HEK293 (cell line): ENCODE results near the gene JCHAIN.

ENCODE experiments used
- CTCF ChIA-PET: fragments of 350-600 bp; formaldehyde crosslinking; extraction: SDS; loops from one replicate; lab custom pipeline; 2021; ENCODE audit warnings: antibody characterized with exemption; lab: Yijun Ruan, JAX
- POLR2A ChIA-PET: fragments of 300-600 bp; formaldehyde crosslinking; extraction: SDS; loops from one replicate; lab custom pipeline; 2020; ENCODE audit warnings: antibody characterized with exemption, inconsistent platforms; lab: Yijun Ruan, JAX
- H3K27ac ChIP-seq: fragments of 200-500 bp; sonication (Bioruptor generic); 2 replicates; pipeline ENCODE4 v1.5.1; 2014; ENCODE audit warnings: low read depth, low read length, control low read depth, inconsistent platforms; ENCODE audit errors: extremely low read depth
- H3K36me3 ChIP-seq, 2 experiments: fragments of 200-500 bp in 1 of 2; sonication (Bioruptor generic) in 1 of 2; 1 replicate in 1 of 2; 2 replicates in 1 of 2; pipeline ENCODE4 v1.5.1; 2014 to 2017; ENCODE audit warnings: inconsistent platforms in 2 of 2, low read length in 2 of 2; ENCODE audit not compliant: control insufficient read depth in 2 of 2, insufficient read depth in 1 of 2
- H3K4me1 ChIP-seq: fragments of 200-500 bp; sonication (Bioruptor generic); 2 replicates; pipeline ENCODE4 v1.5.1; 2014; ENCODE audit warnings: mild to moderate bottlenecking, low read length, inconsistent platforms; ENCODE audit not compliant: control insufficient read depth, insufficient read depth
- H3K4me3 ChIP-seq: 2 replicates; pipeline ENCODE4 v1.5.1; 2011; ENCODE audit warnings: low read depth, mild to moderate bottlenecking, control low read depth, low read length, moderate library complexity
- H3K9me3 ChIP-seq: fragments of 200-500 bp; sonication (Bioruptor generic); 2 replicates; pipeline ENCODE4 v1.5.1; 2014; ENCODE audit warnings: low read depth, low read length, inconsistent platforms; ENCODE audit not compliant: control insufficient read depth, insufficient read depth
- GLI2 ChIP-seq: fragments of 450-650 bp; formaldehyde crosslinking; IDR thresholded peaks from 2 replicates; pipeline ENCODE4; 2017; ENCODE audit warnings: missing biosample characterization, missing genetic modification characterization, low read depth, borderline replicate concordance
- GLIS2 ChIP-seq: fragments of 450-650 bp; formaldehyde crosslinking; IDR thresholded peaks from 2 replicates; pipeline ENCODE4 v1.5.1; 2016; ENCODE audit warnings: missing biosample characterization, missing genetic modification characterization
- IKZF3 ChIP-seq: fragments of 450-650 bp; IDR thresholded peaks from 2 replicates; pipeline ENCODE4 v1.5.0; 2018; ENCODE audit warnings: missing biosample characterization, mild to moderate bottlenecking, missing genetic modification characterization, moderate library complexity
- KLF1 ChIP-seq: fragments of 450-650 bp; formaldehyde crosslinking; IDR thresholded peaks from 2 replicates; pipeline ENCODE4 v1.5.1; 2016; ENCODE audit warnings: missing biosample characterization, missing genetic modification characterization
- TCF7L2 ChIP-seq: IDR thresholded peaks from 2 replicates; pipeline ENCODE4 v1.6.1; 2011; ENCODE audit warnings: low read depth, mild to moderate bottlenecking, inconsistent platforms, low read length, moderate library complexity, borderline replicate concordance
- TRIM28 ChIP-seq: IDR thresholded peaks from 2 replicates; pipeline ENCODE4 v1.6.1; 2011; ENCODE audit warnings: low read length, control low read depth, borderline replicate concordance
- ZBTB7A ChIP-seq: fragments of 450-650 bp; formaldehyde crosslinking; IDR thresholded peaks from 2 replicates; pipeline ENCODE4 v1.5.1; 2016; ENCODE audit warnings: low read depth, missing biosample characterization, missing genetic modification characterization
- ZEB2 ChIP-seq: fragments of 450-650 bp; formaldehyde crosslinking; IDR thresholded peaks from 2 replicates; pipeline ENCODE4 v1.5.1; 2016; ENCODE audit warnings: missing biosample characterization, missing genetic modification characterization
- ZNF138 ChIP-seq: fragments of 450-650 bp; formaldehyde crosslinking; IDR thresholded peaks from 2 replicates; pipeline ENCODE4 v1.5.1; 2016; ENCODE audit warnings: missing biosample characterization, missing genetic modification characterization, borderline replicate concordance
- ZNF266 ChIP-seq: fragments of 450-650 bp; formaldehyde crosslinking; IDR thresholded peaks from 2 replicates; pipeline ENCODE4 v1.5.1; 2016; ENCODE audit warnings: missing biosample characterization, missing genetic modification characterization, low read depth
- ZNF302 ChIP-seq: fragments of 450-650 bp; formaldehyde crosslinking; IDR thresholded peaks from 2 replicates; pipeline ENCODE4 v1.5.1; 2016; ENCODE audit warnings: missing biosample characterization, missing genetic modification characterization, low read depth
- ZNF335 ChIP-seq: fragments of 450-650 bp; formaldehyde crosslinking; conservative IDR thresholded peaks from 2 replicates; pipeline ENCODE4 v1.5.1; 2016; ENCODE audit warnings: missing biosample characterization, missing genetic modification characterization
- ZNF341 ChIP-seq: fragments of 450-650 bp; formaldehyde crosslinking; IDR thresholded peaks from 2 replicates; pipeline ENCODE4; 2016; ENCODE audit warnings: low read depth, missing biosample characterization, missing genetic modification characterization
- ZNF549 ChIP-seq: fragments of 450-650 bp; IDR thresholded peaks from 2 replicates; pipeline ENCODE4 v1.5.1; 2018; ENCODE audit warnings: missing biosample characterization, missing genetic modification characterization, mild to moderate bottlenecking, inconsistent platforms, moderate library complexity
- ZNF624 ChIP-seq: fragments of 450-650 bp; formaldehyde crosslinking; IDR thresholded peaks from 2 replicates; pipeline ENCODE4 v1.5.1; 2017; ENCODE audit warnings: missing biosample characterization, missing genetic modification characterization
- ZNF654 ChIP-seq: fragments of 450-650 bp; formaldehyde crosslinking; IDR thresholded peaks from 2 replicates; pipeline ENCODE4 v1.5.1; 2016; ENCODE audit warnings: low read depth, missing biosample characterization, missing genetic modification characterization
- ZNF707 ChIP-seq: fragments of 450-650 bp; formaldehyde crosslinking; IDR thresholded peaks from 2 replicates; pipeline ENCODE4 v1.5.1; 2016; ENCODE audit warnings: missing biosample characterization, missing genetic modification characterization
- ZNF747 ChIP-seq: fragments of 450-650 bp; formaldehyde crosslinking; IDR thresholded peaks from 2 replicates; pipeline ENCODE4 v1.5.1; 2016; ENCODE audit warnings: missing biosample characterization, missing genetic modification characterization
- TF ChIP-seq, protein P1 (sequence below): fragments of 450-650 bp; formaldehyde crosslinking; IDR thresholded peaks from 2 replicates; pipeline ENCODE4 v1.5.1; 2016; ENCODE audit warnings: missing biosample characterization, missing genetic modification characterization
- TF ChIP-seq, protein P2 (sequence below): fragments of 450-650 bp; formaldehyde crosslinking; IDR thresholded peaks from 2 replicates; pipeline ENCODE4 v1.5.1; 2016; ENCODE audit warnings: missing biosample characterization, missing genetic modification characterization
- TF ChIP-seq, protein P3 (sequence below): fragments of 450-650 bp; formaldehyde crosslinking; IDR thresholded peaks from 2 replicates; pipeline ENCODE4 v1.5.1; 2016; ENCODE audit warnings: missing biosample characterization, missing genetic modification characterization
- TF ChIP-seq, protein P4 (sequence below): fragments of 450-650 bp; formaldehyde crosslinking; IDR thresholded peaks from 2 replicates; pipeline ENCODE4 v1.5.1; 2016; ENCODE audit warnings: missing biosample characterization, missing genetic modification characterization, low read depth

Gene JCHAIN

DNA sequence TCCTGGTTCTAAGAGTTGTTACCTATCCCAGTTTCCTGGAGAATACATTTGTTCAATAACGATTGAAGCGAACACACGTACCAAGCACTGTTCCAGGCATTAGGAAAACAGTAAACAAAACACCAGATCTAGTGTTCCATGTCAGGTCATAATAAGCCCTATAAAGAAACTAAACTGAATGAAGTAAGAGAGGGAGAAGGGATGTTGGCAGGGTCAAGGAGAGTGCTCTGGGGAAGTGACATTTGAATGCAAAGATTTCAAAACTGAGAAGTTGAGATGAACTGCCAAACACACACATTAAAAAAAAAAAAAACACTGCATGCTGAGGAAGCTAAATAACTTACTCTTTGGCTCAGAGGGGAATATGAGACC, 52.1 kb downstream of the JCHAIN start:
- Histone ChIP-seq H3K27ac (no peak overlapping the region), H3K9me3 (no peaks in the 10 kb centered on the region), H3K4me1 (no peaks in the 10 kb centered on the region), H3K36me3 (no peaks in the 10 kb centered on the region), H3K4me3 (no peak overlapping the region)
- CTCF ChIA-PET = interaction anchor here (0.6 kb wide), 1 partner anchor 78 kb away, joined by 4 read pairs; no protein-coding TSS in a partner anchor
- TF ChIP-seq ZNF335 (peak; percentile 45; the same call in 1 of the 2 replicates), KLF1 (tag by site-specific recombination) (no peak), ZNF302 (no peak)
- TF ChIP-seq, all 188 proteins: peak for 1
- POLR2A ChIA-PET = no interaction called here

DNA sequence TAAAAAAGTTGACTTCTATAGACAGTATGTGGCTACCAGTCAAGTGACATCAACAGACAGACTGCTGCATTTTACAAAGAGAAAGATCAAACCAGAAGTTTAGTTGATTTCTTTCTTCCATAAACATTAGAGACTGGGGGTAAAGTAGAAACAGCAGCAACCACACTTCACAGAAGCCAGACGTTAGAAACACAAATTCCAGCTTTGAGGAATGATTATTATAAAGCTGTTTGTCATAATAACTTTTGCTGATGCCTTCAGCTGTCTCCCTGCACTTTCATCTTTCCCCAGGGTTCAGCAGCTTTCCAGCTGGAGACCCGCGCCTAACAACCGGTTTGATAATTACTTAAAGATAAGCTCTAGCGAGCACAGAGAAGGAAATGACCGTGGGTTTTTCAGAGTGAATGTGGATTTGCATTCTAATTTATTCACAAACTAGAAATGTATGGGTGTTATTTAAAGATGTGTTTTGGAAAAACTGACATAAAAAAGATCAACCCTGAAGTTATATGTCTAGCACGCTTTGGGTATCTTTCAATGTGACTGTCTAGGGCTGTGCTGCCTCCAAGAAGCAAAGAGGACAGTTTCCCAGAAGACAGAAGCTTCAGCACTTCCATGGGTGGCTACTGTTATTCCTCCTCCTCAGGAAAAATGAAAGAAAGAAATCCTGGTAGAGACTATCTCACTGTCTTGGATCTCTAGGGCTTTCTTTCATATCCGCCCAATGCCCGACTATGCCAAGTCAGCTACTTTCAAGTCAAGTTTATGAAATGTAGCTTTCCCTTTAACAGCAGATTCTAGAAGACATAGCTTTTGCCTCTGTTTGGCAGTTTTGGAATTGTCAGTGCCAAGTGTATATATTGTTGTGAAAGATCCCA, 52.8 kb downstream of the JCHAIN start:
- no peaks in the 10 kb centered on the region for H3K36me3 ChIP-seq
- no peak overlapping the region for H3K27ac ChIP-seq
- ChIA-PET CTCF (interaction anchor here (0.6 to 0.7 kb wide), 2 partner anchors 50 to 79 kb away, joined by 3 to 4 read pairs; no protein-coding TSS in a partner anchor), POLR2A (no interaction called here)
- H3K4me3 ChIP-seq = no peak overlapping the region
- peak; percentile 76 for TF ChIP-seq ZNF335
- no peak for TF ChIP-seq ZNF138 (tag by site-specific recombination)
- TF ChIP-seq, protein P1, sequence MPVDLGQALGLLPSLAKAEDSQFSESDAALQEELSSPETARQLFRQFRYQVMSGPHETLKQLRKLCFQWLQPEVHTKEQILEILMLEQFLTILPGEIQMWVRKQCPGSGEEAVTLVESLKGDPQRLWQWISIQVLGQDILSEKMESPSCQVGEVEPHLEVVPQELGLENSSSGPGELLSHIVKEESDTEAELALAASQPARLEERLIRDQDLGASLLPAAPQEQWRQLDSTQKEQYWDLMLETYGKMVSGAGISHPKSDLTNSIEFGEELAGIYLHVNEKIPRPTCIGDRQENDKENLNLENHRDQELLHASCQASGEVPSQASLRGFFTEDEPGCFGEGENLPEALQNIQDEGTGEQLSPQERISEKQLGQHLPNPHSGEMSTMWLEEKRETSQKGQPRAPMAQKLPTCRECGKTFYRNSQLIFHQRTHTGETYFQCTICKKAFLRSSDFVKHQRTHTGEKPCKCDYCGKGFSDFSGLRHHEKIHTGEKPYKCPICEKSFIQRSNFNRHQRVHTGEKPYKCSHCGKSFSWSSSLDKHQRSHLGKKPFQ = no peak
- 0 out of 2 replicates have a peak, but pooled peaks have one; percentile 44 for TF ChIP-seq TCF7L2
- TF ChIP-seq, protein P2, sequence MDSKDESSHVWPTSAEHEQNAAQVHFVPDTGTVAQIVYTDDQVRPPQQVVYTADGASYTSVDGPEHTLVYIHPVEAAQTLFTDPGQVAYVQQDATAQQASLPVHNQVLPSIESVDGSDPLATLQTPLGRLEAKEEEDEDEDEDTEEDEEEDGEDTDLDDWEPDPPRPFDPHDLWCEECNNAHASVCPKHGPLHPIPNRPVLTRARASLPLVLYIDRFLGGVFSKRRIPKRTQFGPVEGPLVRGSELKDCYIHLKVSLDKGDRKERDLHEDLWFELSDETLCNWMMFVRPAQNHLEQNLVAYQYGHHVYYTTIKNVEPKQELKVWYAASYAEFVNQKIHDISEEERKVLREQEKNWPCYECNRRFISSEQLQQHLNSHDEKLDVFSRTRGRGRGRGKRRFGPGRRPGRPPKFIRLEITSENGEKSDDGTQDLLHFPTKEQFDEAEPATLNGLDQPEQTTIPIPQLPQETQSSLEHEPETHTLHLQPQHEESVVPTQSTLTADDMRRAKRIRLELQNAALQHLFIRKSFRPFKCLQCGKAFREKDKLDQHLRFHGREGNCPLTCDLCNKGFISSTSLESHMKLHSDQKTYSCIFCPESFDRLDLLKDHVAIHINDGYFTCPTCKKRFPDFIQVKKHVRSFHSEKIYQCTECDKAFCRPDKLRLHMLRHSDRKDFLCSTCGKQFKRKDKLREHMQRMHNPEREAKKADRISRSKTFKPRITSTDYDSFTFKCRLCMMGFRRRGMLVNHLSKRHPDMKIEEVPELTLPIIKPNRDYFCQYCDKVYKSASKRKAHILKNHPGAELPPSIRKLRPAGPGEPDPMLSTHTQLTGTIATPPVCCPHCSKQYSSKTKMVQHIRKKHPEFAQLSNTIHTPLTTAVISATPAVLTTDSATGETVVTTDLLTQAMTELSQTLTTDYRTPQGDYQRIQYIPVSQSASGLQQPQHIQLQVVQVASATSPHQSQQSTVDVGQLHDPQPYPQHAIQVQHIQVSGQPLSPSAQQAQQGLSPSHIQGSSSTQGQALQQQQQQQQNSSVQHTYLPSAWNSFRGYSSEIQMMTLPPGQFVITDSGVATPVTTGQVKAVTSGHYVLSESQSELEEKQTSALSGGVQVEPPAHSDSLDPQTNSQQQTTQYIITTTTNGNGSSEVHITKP (tag by site-specific recombination) = 0 out of 2 replicates have a peak, but pooled peaks have one; percentile 44
- no peak for TF ChIP-seq ZNF654
- no peak for TF ChIP-seq IKZF3 (tag by site-specific recombination)
- TF ChIP-seq, protein P3, sequence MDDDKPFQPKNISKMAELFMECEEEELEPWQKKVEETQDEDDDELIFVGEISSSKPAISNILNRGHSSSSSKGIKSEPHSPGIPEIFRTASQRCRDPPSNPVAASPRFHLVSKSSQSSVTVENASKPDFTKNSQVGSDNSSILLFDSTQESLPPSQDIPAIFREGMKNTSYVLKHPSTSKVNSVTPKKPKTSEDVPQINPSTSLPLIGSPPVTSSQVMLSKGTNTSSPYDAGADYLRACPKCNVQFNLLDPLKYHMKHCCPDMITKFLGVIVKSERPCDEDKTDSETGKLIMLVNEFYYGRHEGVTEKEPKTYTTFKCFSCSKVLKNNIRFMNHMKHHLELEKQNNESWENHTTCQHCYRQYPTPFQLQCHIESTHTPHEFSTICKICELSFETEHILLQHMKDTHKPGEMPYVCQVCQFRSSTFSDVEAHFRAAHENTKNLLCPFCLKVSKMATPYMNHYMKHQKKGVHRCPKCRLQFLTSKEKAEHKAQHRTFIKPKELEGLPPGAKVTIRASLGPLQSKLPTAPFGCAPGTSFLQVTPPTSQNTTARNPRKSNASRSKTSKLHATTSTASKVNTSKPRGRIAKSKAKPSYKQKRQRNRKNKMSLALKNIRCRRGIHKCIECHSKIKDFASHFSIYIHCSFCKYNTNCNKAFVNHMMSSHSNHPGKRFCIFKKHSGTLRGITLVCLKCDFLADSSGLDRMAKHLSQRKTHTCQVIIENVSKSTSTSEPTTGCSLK = no peak
- peak; percentile 59; the same call in 1 of the 2 replicates for TF ChIP-seq TRIM28
- H3K4me1 ChIP-seq = no peaks in the 10 kb centered on the region
- H3K9me3 ChIP-seq = no peaks in the 10 kb centered on the region

DNA sequence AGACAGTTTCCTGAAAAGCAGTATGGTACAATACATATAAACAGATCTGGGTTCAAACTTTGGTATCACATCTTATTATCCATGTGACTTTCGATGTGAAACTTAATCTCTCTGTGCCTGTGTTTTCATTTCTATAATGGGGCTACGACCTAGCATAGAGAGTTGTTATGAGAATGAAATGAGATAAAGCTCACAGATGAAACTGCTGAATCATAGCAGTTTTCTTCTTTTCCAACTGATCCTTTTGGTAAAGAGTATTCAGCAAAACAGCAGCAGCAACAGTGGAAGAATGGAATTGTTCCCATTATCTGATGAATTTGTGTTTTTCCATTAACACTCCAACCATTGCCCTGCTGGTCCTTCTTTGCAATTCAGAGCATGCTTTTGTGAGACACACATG, 58.0 kb downstream of the JCHAIN start:
- CTCF ChIA-PET = no interaction called here
- TF ChIP-seq ZNF341 (tag by site-specific recombination) = no peak
- no peak for TF ChIP-seq ZEB2 (tag by site-specific recombination)
- no peak for TF ChIP-seq ZNF747 (tag by site-specific recombination)
- TF ChIP-seq ZNF549 = no peak
- no peak for TF ChIP-seq ZNF624
- no peak for TF ChIP-seq ZNF266 (tag by site-specific recombination)
- no peak for TF ChIP-seq GLIS2
- TF ChIP-seq, protein P4, sequence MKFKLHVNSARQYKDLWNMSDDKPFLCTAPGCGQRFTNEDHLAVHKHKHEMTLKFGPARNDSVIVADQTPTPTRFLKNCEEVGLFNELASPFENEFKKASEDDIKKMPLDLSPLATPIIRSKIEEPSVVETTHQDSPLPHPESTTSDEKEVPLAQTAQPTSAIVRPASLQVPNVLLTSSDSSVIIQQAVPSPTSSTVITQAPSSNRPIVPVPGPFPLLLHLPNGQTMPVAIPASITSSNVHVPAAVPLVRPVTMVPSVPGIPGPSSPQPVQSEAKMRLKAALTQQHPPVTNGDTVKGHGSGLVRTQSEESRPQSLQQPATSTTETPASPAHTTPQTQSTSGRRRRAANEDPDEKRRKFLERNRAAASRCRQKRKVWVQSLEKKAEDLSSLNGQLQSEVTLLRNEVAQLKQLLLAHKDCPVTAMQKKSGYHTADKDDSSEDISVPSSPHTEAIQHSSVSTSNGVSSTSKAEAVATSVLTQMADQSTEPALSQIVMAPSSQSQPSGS = no peak
- no peak for TF ChIP-seq ZBTB7A (tag by site-specific recombination)
- no peak for TF ChIP-seq ZNF707 (tag by site-specific recombination)
- TF ChIP-seq GLI2 (tag by site-specific recombination) = no peak
- H3K27ac ChIP-seq = no peak overlapping the region
- no peaks in the 10 kb centered on the region for H3K9me3 ChIP-seq
- H3K36me3 ChIP-seq = no peaks in the 10 kb centered on the region
- H3K4me1 ChIP-seq = no peaks in the 10 kb centered on the region
- POLR2A ChIA-PET = no interaction called here
- no peak overlapping the region for H3K4me3 ChIP-seq
